Measurements from ENCODE around the gene DNAJB1. TPM values are rescaled to one million over a fixed set of nuclear protein-coding genes. Genes with fewer than 3 reads are reported as not detected.

Gene DNAJB1
- 50.8 and 66.4 TPM in 2 replicates for total RNA-seq

DNA sequence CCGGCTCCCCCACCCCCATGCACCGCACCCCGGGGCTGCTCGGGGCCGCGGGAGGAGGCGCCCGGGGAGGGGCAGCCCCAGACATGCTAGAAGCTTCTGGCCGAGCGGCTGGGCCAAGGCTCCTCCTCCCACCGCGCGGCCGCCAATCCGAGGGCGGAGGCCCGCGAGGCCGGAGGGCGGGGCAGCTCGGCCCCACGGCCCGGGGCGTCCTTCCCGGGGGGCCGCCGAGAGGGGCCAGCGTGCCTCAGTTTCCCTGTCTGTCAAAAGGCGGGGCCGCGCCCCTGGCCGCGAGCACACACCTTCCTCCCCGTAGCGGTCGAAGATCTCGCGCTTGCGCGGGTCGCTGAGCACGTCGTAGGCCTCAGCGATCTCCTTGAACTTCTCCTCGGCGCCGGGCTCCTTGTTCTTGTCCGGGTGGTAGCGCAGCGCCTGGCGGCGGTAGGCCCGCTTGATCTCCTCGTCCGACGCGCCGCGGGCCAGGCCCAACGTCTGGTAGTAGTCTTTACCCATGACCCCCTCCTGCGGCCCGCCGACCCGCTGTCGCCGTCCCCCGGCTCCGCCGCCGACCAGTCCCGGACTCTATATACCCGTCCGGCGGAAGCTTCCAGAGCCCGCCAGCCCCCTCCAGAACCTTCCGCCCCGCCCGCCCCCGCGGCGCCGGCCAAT lies at the start of gene DNAJB1:
Gene DNAJB1, minus strand, starts transcription at position 558 of the 666 bp plus-strand sequence. Its CDS starts 48 bp downstream, at position 510.

GRCh38 chr19:14529254-14530004 lies 11.2 kb upstream of the DNAJB1 start, which contains the start of gene TECR:
TSS of gene TECR (plus strand) at chr19:14529594. CDS start at chr19:14529697, 103 bp downstream.

DNA sequence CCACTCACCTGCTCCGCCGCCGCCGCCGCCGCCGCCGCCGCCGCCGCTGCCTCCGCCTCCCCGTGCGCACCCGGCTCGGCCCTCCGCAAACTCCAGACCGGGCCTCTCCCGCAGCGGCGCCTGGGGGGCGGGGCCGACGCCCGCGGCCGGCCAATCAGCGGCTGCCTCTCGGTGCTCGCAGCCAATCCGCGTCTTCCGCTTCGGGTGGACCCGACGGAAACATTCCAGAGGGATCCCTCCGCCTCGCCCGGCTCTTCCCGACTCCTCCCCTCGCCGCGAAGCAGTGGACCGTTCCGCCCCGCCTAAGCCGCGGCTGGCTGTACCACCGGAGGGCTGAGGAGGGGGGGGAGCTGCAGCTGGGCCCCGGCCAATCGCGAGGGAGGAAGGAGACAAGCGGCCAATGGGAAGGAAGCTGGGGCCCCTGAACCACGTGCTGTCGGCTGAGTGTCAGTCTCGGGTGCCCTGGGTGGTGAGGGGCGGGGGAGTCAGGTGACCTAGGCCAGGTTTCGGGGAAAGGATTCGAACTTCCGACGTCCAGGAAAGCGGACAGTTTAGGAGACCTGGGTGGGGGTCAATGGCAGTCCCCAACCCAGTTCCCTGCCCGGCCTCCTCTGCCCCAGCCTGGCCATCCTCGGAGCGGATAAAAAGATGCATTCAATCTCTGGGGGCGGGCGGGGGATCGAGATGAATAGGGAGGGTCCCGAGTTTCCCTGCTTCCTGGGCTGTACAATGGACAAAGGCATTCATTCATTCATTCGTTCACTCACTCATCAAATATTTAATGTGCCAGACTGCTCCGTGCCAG lies 22.0 kb downstream of the DNAJB1 start, which contains the start of gene GIPC1:
Gene GIPC1, minus strand, starts transcription at position 99 of the 805 bp plus-strand sequence. CDS start 13,151 bp downstream, outside the sequence.

GRCh38 chr19:14475251-14476073 lies 42.7 kb downstream of the DNAJB1 start, which contains the start of gene PTGER1:
TSS of gene PTGER1 (minus strand) at chr19:14475354. CDS start at chr19:14474320, 1,034 bp downstream.

Other genes starting within 250 kb of the DNAJB1 start
- gene ADGRE5, start 137.0 kb downstream of the DNAJB1 start, total RNA-seq = 46.1 and 97.0 TPM in 2 replicates
- gene DDX39A, start 99.1 kb downstream of the DNAJB1 start, total RNA-seq = 32.0 and 41.0 TPM in 2 replicates
- 119 and 243 TPM in 2 replicates for gene PKN1, start 85.1 kb downstream of the DNAJB1 start, total RNA-seq
- gene PTGER1, start 43.0 kb downstream of the DNAJB1 start, total RNA-seq = 4.4 and 7.9 TPM in 2 replicates
- 79.0 and 100 TPM in 2 replicates for gene GIPC1, start 22.3 kb downstream of the DNAJB1 start, total RNA-seq
- gene TECR, start 11.2 kb upstream of the DNAJB1 start, total RNA-seq = 26.3 and 28.5 TPM in 2 replicates
- gene NDUFB7, start 53.7 kb upstream of the DNAJB1 start, total RNA-seq = 108 and 130 TPM in 2 replicates
- gene CLEC17A, start 64.7 kb upstream of the DNAJB1 start, total RNA-seq = 0.13 and 0.23 TPM in 2 replicates
- not detected in 2 replicates for gene ADGRE3, start 156.4 kb upstream of the DNAJB1 start, total RNA-seq
- 22.5 and 27.1 TPM in 2 replicates for gene ZNF333, start 171.7 kb upstream of the DNAJB1 start, total RNA-seq